ENCODE results near the gene SPSB4.

SPSB4 gene

GRCh38 chr3:141076797-141077571 is 25.8 kb downstream of the SPSB4 start:
- peak; percentile 21 for DNase-seq

GRCh38 chr3:141077631-141078030 is 26.5 kb downstream of the SPSB4 start:
- no peak for DNase-seq

GRCh38 chr3:141078200-141078599 is 27.1 kb downstream of the SPSB4 start:
- DNase-seq = no peak

- DNase-seq = no peak
These were observed 29.3 kb downstream of the SPSB4 start for GRCh38 chr3:141080431-141080830.

GRCh38 chr3:141081141-141081795 is 30.1 kb downstream of the SPSB4 start:
- DNase-seq = no peak

GRCh38 chr3:141082064-141082463 is 30.9 kb downstream of the SPSB4 start:
- no peak for DNase-seq

GRCh38 chr3:141083226-141083625 is 32.1 kb downstream of the SPSB4 start:
- DNase-seq = no peak

GRCh38 chr3:141083836-141084649 is 32.9 kb downstream of the SPSB4 start:
- DNase-seq = no peak

- no peak for DNase-seq
These were observed 34.4 kb downstream of the SPSB4 start for GRCh38 chr3:141085343-141086070.

GRCh38 chr3:141086188-141086587 is 35.0 kb downstream of the SPSB4 start:
- no peak for DNase-seq

- DNase-seq = no peak
These were observed 36.1 kb downstream of the SPSB4 start for GRCh38 chr3:141087076-141087777.

GRCh38 chr3:141087778-141088130 is 36.6 kb downstream of the SPSB4 start:
- no peak for DNase-seq

GRCh38 chr3:141089339-141090152 is 38.4 kb downstream of the SPSB4 start:
- no peak for DNase-seq

- no peak for DNase-seq
These were observed 40.3 kb downstream of the SPSB4 start for GRCh38 chr3:141091426-141091825.

GRCh38 chr3:141092663-141093062 is 41.5 kb downstream of the SPSB4 start:
- DNase-seq = no peak

- no peak for DNase-seq
These were observed 42.2 kb downstream of the SPSB4 start for GRCh38 chr3:141093397-141093796.

GRCh38 chr3:141093971-141094684 is 43.0 kb downstream of the SPSB4 start:
- no peak for DNase-seq

- DNase-seq = no peak
These were observed 43.8 kb downstream of the SPSB4 start for GRCh38 chr3:141094790-141095545.

GRCh38 chr3:141095546-141095937 is 44.4 kb downstream of the SPSB4 start:
- no peak for DNase-seq

- DNase-seq = no peak
These were observed 45.0 kb downstream of the SPSB4 start for GRCh38 chr3:141096164-141096563.
